Loucy (cell line): ENCODE data around the gene TMEM87B.

Source experiments
- H2AFZ ChIP-seq: fragments of 200-600 bp; sonication (generic); 2 replicates; pipeline ENCODE4 v1.6.0; 2016; ENCODE audit warnings: antibody characterized with exemption, mild to moderate bottlenecking, low read length, moderate library complexity
- H3F3A ChIP-seq: fragments of 200-600 bp; 2 replicates; pipeline ENCODE4 v1.6.0; 2016; ENCODE audit warnings: antibody characterized with exemption, low read depth, mild to moderate bottlenecking
- H3K27me3 ChIP-seq: fragments of 200-600 bp; sonication (generic); 2 replicates; pipeline ENCODE4 v1.6.1; 2014; ENCODE audit warnings: low read length, mild to moderate bottlenecking; ENCODE audit not compliant: insufficient read depth, poor library complexity, severe bottlenecking
- H3K36me3 ChIP-seq: fragments of 200-600 bp; sonication (generic); 2 replicates; pipeline ENCODE4 v1.6.1; 2016; ENCODE audit warnings: low read length; ENCODE audit not compliant: insufficient read depth
- H3K4me1 ChIP-seq: fragments of 200-600 bp; sonication (generic); 2 replicates; pipeline ENCODE4 v1.5.1; 2014; ENCODE audit warnings: low read length, mild to moderate bottlenecking; ENCODE audit not compliant: insufficient read depth, poor library complexity, severe bottlenecking
- H3K4me2 ChIP-seq: fragments of 200-600 bp; sonication (generic); 2 replicates; pipeline ENCODE4 v1.6.0; 2014; ENCODE audit warnings: antibody characterized with exemption, low read length, low read depth, mild to moderate bottlenecking; ENCODE audit not compliant: poor library complexity, severe bottlenecking
- H3K4me3 ChIP-seq: fragments of 200-600 bp; sonication (generic); 2 replicates; pipeline ENCODE4 v1.5.1; 2014; ENCODE audit warnings: low read length, mild to moderate bottlenecking, mixed read lengths; ENCODE audit not compliant: poor library complexity, severe bottlenecking
- H3K79me2 ChIP-seq: fragments of 200-600 bp; sonication (generic); 2 replicates; pipeline ENCODE4 v1.6.1; 2014; ENCODE audit warnings: low read length; ENCODE audit not compliant: insufficient read depth
- H3K9ac ChIP-seq: fragments of 200-600 bp; sonication (generic); 2 replicates; pipeline ENCODE4 v1.6.0; 2014; ENCODE audit warnings: mild to moderate bottlenecking, low read depth, low read length, moderate library complexity; ENCODE audit not compliant: poor library complexity, severe bottlenecking
- H3K9me2 ChIP-seq: fragments of 200-600 bp; sonication (generic); replicated peaks from 2 replicates; pipeline ENCODE4 v1.6.1; 2016; ENCODE audit warnings: low read depth, low read length, mixed read lengths
- H3K9me3 ChIP-seq: fragments of 200-600 bp; sonication (generic); 2 replicates; pipeline ENCODE4 v1.6.1; 2014; ENCODE audit warnings: mild to moderate bottlenecking, antibody characterized with exemption, low read length, low read depth; ENCODE audit not compliant: insufficient read depth
- H4K20me1 ChIP-seq: fragments of 200-600 bp; sonication (generic); 2 replicates; pipeline ENCODE4 v1.6.0; 2014; ENCODE audit warnings: antibody characterized with exemption, low read length, mild to moderate bottlenecking; ENCODE audit not compliant: insufficient read depth, poor library complexity, severe bottlenecking
- CTCF ChIP-seq: fragments of 200-600 bp; sonication (generic); conservative IDR thresholded peaks from 2 replicates; pipeline ENCODE4 v1.5.1; 2014; ENCODE audit warnings: mild to moderate bottlenecking, antibody characterized with exemption, low read length
- EZH2phosphoT487 ChIP-seq: fragments of 200-600 bp; IDR thresholded peaks from 2 replicates; pipeline ENCODE4 v1.6.1; 2018; ENCODE audit warnings: antibody characterized with exemption, mild to moderate bottlenecking, moderate library complexity, borderline replicate concordance

Gene TMEM87B

DNA sequence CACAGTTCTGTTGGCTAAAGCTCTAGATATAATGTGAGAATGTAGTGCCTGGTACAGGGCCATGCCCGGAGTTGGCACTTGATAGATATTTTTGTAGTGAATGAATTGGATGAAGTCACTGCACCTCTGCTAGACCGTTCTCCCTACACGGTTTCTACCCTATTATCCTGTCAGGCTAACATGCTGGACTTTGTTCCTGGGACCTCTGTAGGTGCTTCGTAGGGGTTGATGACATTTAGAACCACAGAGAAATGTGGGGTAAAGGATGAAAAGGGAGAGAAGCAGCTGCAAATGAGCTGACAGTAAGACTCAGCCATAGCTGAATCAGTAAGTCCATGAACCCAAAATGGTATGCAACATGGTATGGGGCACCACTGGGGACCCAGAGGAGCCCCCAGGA, 79.1 kb downstream of the TMEM87B start:
- Histone ChIP-seq H3K9me3 (no peaks in the 10 kb centered on the region), H4K20me1 (no peaks in the 10 kb centered on the region), H2AFZ (no peak overlapping the region), H3K4me2 (no peak overlapping the region), H3K79me2 (no peaks in the 10 kb centered on the region), H3K9ac (no peak overlapping the region), H3K4me1 (peaks cover 4% of the 10 kb centered on the region), H3K36me3 (no peaks in the 10 kb centered on the region), H3K27me3 (no peaks in the 10 kb centered on the region), H3K4me3 (no peak overlapping the region), H3K9me2 (no peaks in the 10 kb centered on the region), H3F3A (no peaks in the 10 kb centered on the region)
- TF ChIP-seq CTCF (no peak), EZH2phosphoT487 (no peak)

GRCh38 chr2:112136096-112136495, 81.0 kb downstream of the TMEM87B start:
- no peaks in the 10 kb centered on the region for H4K20me1 ChIP-seq
- no peaks in the 10 kb centered on the region for H3K36me3 ChIP-seq
- no peak overlapping the region for H3K4me2 ChIP-seq
- H3K9me2 ChIP-seq, result no peaks in the 10 kb centered on the region
- TF ChIP-seq EZH2phosphoT487 (no peak), CTCF (no peak)
- H3K79me2 ChIP-seq, result no peaks in the 10 kb centered on the region
- H3F3A ChIP-seq, result no peaks in the 10 kb centered on the region
- H3K27me3 ChIP-seq, result no peaks in the 10 kb centered on the region
- H3K9ac ChIP-seq, result no peak overlapping the region
- no peak overlapping the region for H3K4me3 ChIP-seq
- H3K9me3 ChIP-seq, result no peaks in the 10 kb centered on the region
- H2AFZ ChIP-seq, result no peak overlapping the region
- peaks cover 4% of the 10 kb centered on the region for H3K4me1 ChIP-seq

- Histone ChIP-seq H3K4me2 (no peak overlapping the region), H3K36me3 (no peaks in the 10 kb centered on the region), H3K4me3 (no peak overlapping the region), H3F3A (no peaks in the 10 kb centered on the region), H3K27me3 (no peaks in the 10 kb centered on the region), H3K9me2 (no peaks in the 10 kb centered on the region), H3K9ac (no peak overlapping the region), H3K9me3 (no peaks in the 10 kb centered on the region), H4K20me1 (no peaks in the 10 kb centered on the region), H2AFZ (no peak overlapping the region), H3K79me2 (no peaks in the 10 kb centered on the region), H3K4me1 (peaks cover 1% of the 10 kb centered on the region)
- TF ChIP-seq CTCF, result no peak
Observed at GRCh38 chr2:112137516-112138158, 82.6 kb downstream of the TMEM87B start.
